Endothelial cell of umbilical vein (primary cell): ENCODE results near the gene HDAC7. TPM values are rescaled to one million over a fixed set of nuclear protein-coding genes. Genes with fewer than 3 reads are reported as not detected.

Experiments used
- BruUV-seq: library from RNA; stranded (reverse); fragments of 400-500 nt; replicated peaks from 2 replicates; lab custom pipeline; 2021; lab: Mats Ljungman, UMichigan
- CTCF ChIA-PET: fragments of 300-600, 350-600 bp; sonication (Branson Sonifier 250); formaldehyde crosslinking; loops from one replicate; lab custom pipeline; 2021; ENCODE audit warnings: antibody characterized with exemption, inconsistent platforms; lab: Charles Lee
- POLR2A ChIA-PET: fragments of 300-600, 350-600 bp; sonication (Branson Sonifier 250); formaldehyde crosslinking; loops from one replicate; lab custom pipeline; 2021; ENCODE audit warnings: antibody characterized with exemption, inconsistent platforms; lab: Charles Lee
- DNase-seq: peaks from one replicate; pipeline ENCODE4 v3.0.0-alpha.2; 2011; ENCODE audit warnings: low read depth, low spot score
- FAIRE-seq: peaks from 2 replicates; lab custom pipeline; 2011; peaks lifted over from hg19 to GRCh38; lab: Jason Lieb, UNC
- H2AFZ ChIP-seq: 2 replicates; pipeline ENCODE4 v1.6.0; 2012; ENCODE audit warnings: low read depth, low read length, control low read depth, inconsistent platforms
- H3K27ac ChIP-seq: 2 replicates; pipeline ENCODE4 v1.5.1; 2011; ENCODE audit warnings: low read depth, mild to moderate bottlenecking, control low read depth, low read length, moderate library complexity; ENCODE audit not compliant: insufficient read depth
- H3K27me3 ChIP-seq, 2 experiments: 2 replicates each; pipeline versions ENCODE4 v1.6.0 to v1.6.1; 2011; ENCODE audit warnings: low read length in 2 of 2, mixed read lengths in 1 of 2; ENCODE audit not compliant: control insufficient read depth in 2 of 2, insufficient read depth in 2 of 2
- H3K36me3 ChIP-seq, 2 experiments: 2 replicates in 1 of 2; 3 replicates in 1 of 2; pipeline ENCODE4 v1.5.1; 2011; ENCODE audit warnings: low read length in 2 of 2, mild to moderate bottlenecking in 1 of 2, moderate library complexity in 1 of 2; ENCODE audit not compliant: control insufficient read depth in 2 of 2, insufficient read depth in 2 of 2; ENCODE audit errors: extremely low read depth in 1 of 2
- H3K4me1 ChIP-seq: 3 replicates; pipeline ENCODE4 v1.5.1; 2011; ENCODE audit warnings: mild to moderate bottlenecking, low read length; ENCODE audit not compliant: control insufficient read depth, insufficient read depth; ENCODE audit errors: extremely low read depth
- H3K4me2 ChIP-seq: 2 replicates; pipeline ENCODE4 v1.6.1; 2011; ENCODE audit warnings: low read length, control low read depth, mixed read lengths; ENCODE audit not compliant: insufficient read depth
- H3K4me3 ChIP-seq, 3 experiments: fragments of 200-600 bp in 1 of 3; sonication (generic), shearing (Covaris generic) in 1 of 3; replicated peaks in 1 of 3; 2 replicates each; pipeline ENCODE4 v1.5.1; 2011 to 2016; ENCODE audit warnings: control low read depth in 3 of 3, low read length in 3 of 3, mild to moderate bottlenecking in 2 of 3, inconsistent platforms in 1 of 3, low read depth in 1 of 3, moderate library complexity in 1 of 3; ENCODE audit not compliant: insufficient read depth in 1 of 3
- H3K79me2 ChIP-seq: 2 replicates; pipeline ENCODE4 v1.6.0; 2012; ENCODE audit warnings: low read length, inconsistent platforms; ENCODE audit not compliant: control insufficient read depth, insufficient read depth
- H3K9ac ChIP-seq: replicated peaks from 2 replicates; pipeline ENCODE3; 2011; ENCODE audit warnings: low read length, control low read depth; ENCODE audit not compliant: insufficient read depth; ENCODE audit errors: extremely low read depth
- H3K9me1 ChIP-seq: replicated peaks from 3 replicates; pipeline ENCODE4 v1.6.0; 2011; ENCODE audit warnings: mild to moderate bottlenecking, low read length; ENCODE audit not compliant: control insufficient read depth, insufficient read depth; ENCODE audit errors: extremely low read depth
- H3K9me3 ChIP-seq: replicated peaks from 2 replicates; pipeline ENCODE4 v1.5.1; 2012; ENCODE audit warnings: low read length, inconsistent platforms; ENCODE audit not compliant: control insufficient read depth, insufficient read depth
- H4K20me1 ChIP-seq: replicated peaks from 2 replicates; pipeline ENCODE3; 2011; ENCODE audit warnings: mild to moderate bottlenecking, low read length; ENCODE audit not compliant: control insufficient read depth, insufficient read depth; ENCODE audit errors: extremely low read depth
- CTCF ChIP-seq, 2 donors: IDR thresholded peaks; 1 replicate in 1 of 2; 2 replicates in 1 of 2; pipeline ENCODE4 v1.5.1; 2011; ENCODE audit warnings: low read length in 2 of 2, mild to moderate bottlenecking in 2 of 2, moderate library complexity in 2 of 2, control low read depth in 1 of 2, inconsistent platforms in 1 of 2, low read depth in 1 of 2; ENCODE audit not compliant: insufficient read depth in 1 of 2; ENCODE audit errors: extremely low read depth in 1 of 2
- EZH2 ChIP-seq: IDR thresholded peaks from 2 replicates; pipeline ENCODE4 v1.6.1; 2012; ENCODE audit warnings: borderline replicate concordance, low read depth, mild to moderate bottlenecking, moderate library complexity, low read length, inconsistent platforms; ENCODE audit not compliant: severe bottlenecking
- FOS ChIP-seq: IDR thresholded peaks from 2 replicates; pipeline ENCODE4 v1.6.1; 2011; ENCODE audit warnings: mild to moderate bottlenecking, low read length, moderate library complexity, borderline replicate concordance; ENCODE audit not compliant: insufficient read depth
- GATA2 ChIP-seq: IDR thresholded peaks from 2 replicates; pipeline ENCODE4 v1.7.0; 2011; ENCODE audit warnings: low read depth, mild to moderate bottlenecking, moderate library complexity, mixed read lengths, low read length; ENCODE audit not compliant: insufficient read length, insufficient read depth
- JUN ChIP-seq: IDR thresholded peaks from 2 replicates; pipeline ENCODE4 v1.6.1; 2011; ENCODE audit warnings: borderline replicate concordance, low read depth; ENCODE audit not compliant: insufficient read length, insufficient read depth
- MAX ChIP-seq: IDR thresholded peaks from 2 replicates; pipeline ENCODE4 v1.6.1; 2011; ENCODE audit not compliant: insufficient read depth, insufficient read length
- MYC ChIP-seq: IDR thresholded peaks from one replicate; pipeline ENCODE4 v1.6.1; 2011; ENCODE audit warnings: mild to moderate bottlenecking, low read depth, low read length
- POLR2A ChIP-seq: IDR thresholded peaks from 2 replicates; pipeline ENCODE4 v1.6.1; 2012; ENCODE audit warnings: low read depth, mild to moderate bottlenecking, control low read depth, low read length
- POLR2AphosphoS5 ChIP-seq: IDR thresholded peaks from 2 replicates; pipeline ENCODE4 v1.6.1; 2012; ENCODE audit warnings: low read depth, mild to moderate bottlenecking, control low read depth, low read length, moderate library complexity; ENCODE audit not compliant: insufficient read depth
- dilution Hi-C: fragments of 300-500 bp; cut with MboI; formaldehyde crosslinking; loops from one replicate; pipeline ENCODE4 v1.15.0; 2019; ENCODE audit warnings: low sequenced_read_pairs; ENCODE audit not compliant: extremely low pct_ligation_motif_present
- intact Hi-C: fragments of 100-400 bp; cut with micrococcal nuclease; formaldehyde crosslinking; loops from one replicate; pipeline ENCODE4 v1.10.0; 2022
- polyA plus RNA-seq, 4 experiments: library from polyadenylated mRNA; depleted of rRNA in 3 of 4; stranded (reverse) in 3 of 4; unstranded in 1 of 4; fragments of >200 nt; gene quantifications; 2 replicates each; pipeline versions ENCODE4 v1.2.1 to v1.2.3, GENCODE V29; 2011 to 2012; ENCODE audit warnings: missing spikeins in 1 of 4
- total RNA-seq: library from RNA; stranded (reverse); gene quantifications from 2 replicates; pipeline ENCODE4 v1.2.3, GENCODE V29; 2021

HDAC7 gene
- total and polyA plus RNA-seq, 2 donors (not counting 3 experiments of a cell fraction or from before 2014, with no cell fraction given): 119 to 249 TPM

- POLR2A ChIA-PET: interaction anchor here (2.5 kb wide), 1 partner anchor 19 kb away, joined by 11 read pairs; the partner anchor contains the start of gene RAPGEF3
- Histone ChIP-seq H3K36me3 (peaks cover 0 to 16% of the 10 kb centered on the region in 2 experiments), H3K4me1 (peaks cover 14% of the 10 kb centered on the region), H3K79me2 (no peaks in the 10 kb centered on the region), H3K4me3 (no peak overlapping the region), H3K27me3 (no peaks in the 10 kb centered on the region), H3K9me1 (no peaks in the 10 kb centered on the region), H2AFZ (no peak overlapping the region), H3K9me3 (no peaks in the 10 kb centered on the region), H4K20me1 (no peaks in the 10 kb centered on the region), H3K4me2 (no peak overlapping the region), H3K9ac (no peak overlapping the region), H3K27ac (no peak overlapping the region)
- intact Hi-C loops: no loop called here
- BruUV-seq: no TSS peak
- CTCF ChIA-PET: interaction anchor here (1.9 to 10.4 kb wide), 4 partner anchors 18 to 98 kb away, joined by 5 to 385 read pairs (median 118); partner anchors contain the start of genes RAPGEF3 and SLC48A1
- DNase-seq: no peak
- dilution Hi-C loops: no loop called here
- TF ChIP-seq CTCF (IDR thresholded peaks at IDR 0.05; ENCODE audit: extremely low read depth in 1 of 2, insufficient read depth in 1 of 2, low read depth in 1 of 2, low read length in 2 of 2): no peak
- no peak for TF ChIP-seq POLR2A
- no peak for TF ChIP-seq POLR2AphosphoS5
- TF ChIP-seq EZH2: no peak
- TF ChIP-seq MYC: no peak
- TF ChIP-seq MAX: no peak
- no peak for TF ChIP-seq FOS
- TF ChIP-seq GATA2: no peak
- no peak for TF ChIP-seq JUN
- no peak for FAIRE-seq
Observed at GRCh38 chr12:47739297-47739696, 80.4 kb downstream of the HDAC7 start.
